ENCODE measurements around the gene DCLK2. TPM values are rescaled to one million over a fixed set of nuclear protein-coding genes. Genes with fewer than 3 reads are reported as not detected.
"Not testable (repeated sequence)": the region's sequence is repeated elsewhere in the genome, so short reads cannot be mapped to it uniquely, and the experiment has no call there.

Gene DCLK2
- total RNA-seq, 3 donors from 2014 or later: 3.0 to 11.8 (median 4.3) TPM

DNA sequence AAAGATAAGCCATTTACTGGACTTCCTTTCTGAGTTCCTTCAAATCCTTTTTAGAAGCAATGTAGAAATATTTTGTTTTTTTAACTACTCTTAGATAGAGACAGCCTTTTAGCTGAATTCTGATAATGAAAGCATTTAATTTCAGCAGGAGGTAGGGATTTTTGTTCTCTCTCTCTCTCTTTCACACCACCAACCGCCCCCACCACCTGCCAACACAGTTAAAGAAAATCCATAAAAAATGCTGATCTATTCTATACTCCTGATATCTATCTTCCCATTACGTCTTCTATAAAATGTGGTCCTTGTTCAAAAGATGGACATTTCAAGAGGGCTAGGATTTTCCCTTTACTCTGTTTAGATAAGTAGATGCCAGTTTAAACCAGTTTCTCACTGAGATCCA is 104.5 kb downstream of the DCLK2 start:
- ATAC-seq (no peak), DNase-seq (no peak)
- TF ChIP-seq, protein P1, sequence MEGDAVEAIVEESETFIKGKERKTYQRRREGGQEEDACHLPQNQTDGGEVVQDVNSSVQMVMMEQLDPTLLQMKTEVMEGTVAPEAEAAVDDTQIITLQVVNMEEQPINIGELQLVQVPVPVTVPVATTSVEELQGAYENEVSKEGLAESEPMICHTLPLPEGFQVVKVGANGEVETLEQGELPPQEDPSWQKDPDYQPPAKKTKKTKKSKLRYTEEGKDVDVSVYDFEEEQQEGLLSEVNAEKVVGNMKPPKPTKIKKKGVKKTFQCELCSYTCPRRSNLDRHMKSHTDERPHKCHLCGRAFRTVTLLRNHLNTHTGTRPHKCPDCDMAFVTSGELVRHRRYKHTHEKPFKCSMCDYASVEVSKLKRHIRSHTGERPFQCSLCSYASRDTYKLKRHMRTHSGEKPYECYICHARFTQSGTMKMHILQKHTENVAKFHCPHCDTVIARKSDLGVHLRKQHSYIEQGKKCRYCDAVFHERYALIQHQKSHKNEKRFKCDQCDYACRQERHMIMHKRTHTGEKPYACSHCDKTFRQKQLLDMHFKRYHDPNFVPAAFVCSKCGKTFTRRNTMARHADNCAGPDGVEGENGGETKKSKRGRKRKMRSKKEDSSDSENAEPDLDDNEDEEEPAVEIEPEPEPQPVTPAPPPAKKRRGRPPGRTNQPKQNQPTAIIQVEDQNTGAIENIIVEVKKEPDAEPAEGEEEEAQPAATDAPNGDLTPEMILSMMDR (IDR thresholded peaks at IDR 0.05): no peak
- Histone ChIP-seq H3K4me3 (no peak overlapping the region), H3K9me3 (no peaks in the 10 kb centered on the region), H3K36me3 (ENCODE audit: low read depth) (no peaks in the 10 kb centered on the region), H3K4me1 (ENCODE audit: low read depth) (no peaks in the 10 kb centered on the region)
- intact Hi-C loops (cut with DNase I, micrococcal nuclease): no loop called here

DNA sequence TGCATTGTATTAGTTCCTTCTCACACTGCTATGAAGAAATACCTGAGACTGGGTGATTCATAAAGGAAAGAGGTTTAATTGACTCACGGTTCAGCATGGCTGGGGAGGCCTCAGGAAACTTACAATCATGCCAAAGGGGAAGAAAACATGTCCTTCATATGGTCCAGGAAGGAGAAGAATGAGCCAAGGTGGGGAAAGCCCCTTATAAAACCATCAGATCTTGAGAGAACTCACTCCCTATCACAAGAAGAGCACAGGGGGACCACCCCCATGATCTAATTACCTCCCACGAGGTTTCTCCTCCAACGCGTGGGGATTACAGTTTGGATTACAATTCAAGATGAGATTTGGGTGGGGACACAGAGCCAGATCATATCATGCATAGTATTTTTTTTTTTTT is 106.8 kb downstream of the DCLK2 start:
- H3K9me3 ChIP-seq; ATAC-seq; intact Hi-C loops (cut with DNase I, micrococcal nuclease); H3K36me3 ChIP-seq (ENCODE audit: low read depth); DNase-seq; H3K4me1 ChIP-seq (ENCODE audit: low read depth); H3K4me3 ChIP-seq: not testable (repeated sequence)

DNA sequence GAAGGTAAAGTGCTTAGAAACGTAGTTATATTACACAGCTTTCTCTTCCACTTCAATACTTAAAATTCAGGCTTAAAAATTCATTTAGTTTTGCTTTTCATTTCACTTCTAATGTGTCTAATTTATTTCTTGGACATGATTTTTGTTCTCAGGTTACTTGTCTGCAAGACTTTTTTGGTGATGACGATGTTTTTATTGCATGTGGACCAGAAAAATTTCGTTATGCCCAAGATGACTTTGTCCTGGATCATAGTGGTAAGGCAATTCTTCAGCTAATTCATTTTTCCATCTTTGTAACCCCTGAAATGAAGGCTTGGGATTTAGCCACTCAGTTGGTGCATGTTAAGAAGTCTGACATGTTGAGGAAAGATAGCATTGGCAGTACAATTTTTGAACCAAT is 114.7 kb downstream of the DCLK2 start:
- intact Hi-C loops (cut with DNase I, micrococcal nuclease): no loop called here
- Histone ChIP-seq H3K9me3 (no peaks in the 10 kb centered on the region), H3K4me1 (ENCODE audit: low read depth) (no peaks in the 10 kb centered on the region), H3K4me3 (no peak overlapping the region), H3K36me3 (ENCODE audit: low read depth) (no peaks in the 10 kb centered on the region)
- no peak for DNase-seq
- no peak for ATAC-seq
- TF ChIP-seq, protein P1 (IDR thresholded peaks at IDR 0.05): no peak

DNA sequence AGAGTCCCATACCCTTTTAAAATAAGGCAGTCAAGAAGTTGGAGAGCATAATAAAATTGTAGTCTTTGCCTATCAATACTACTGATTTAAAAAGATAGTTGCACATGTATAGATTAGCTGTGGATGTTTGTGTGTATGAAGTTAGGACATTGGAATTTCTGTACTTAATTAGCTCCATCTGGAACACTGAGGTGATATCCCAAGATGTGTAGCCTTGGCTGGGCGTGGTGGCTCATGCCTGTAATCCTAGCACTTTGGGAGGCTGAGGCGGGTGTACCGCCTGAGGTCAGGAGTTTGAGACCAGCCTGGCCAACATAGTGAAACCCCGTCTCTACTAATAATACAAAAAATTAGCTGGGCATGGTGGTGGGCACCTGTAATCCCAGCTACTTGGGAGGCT is 119.0 kb downstream of the DCLK2 start:
- H3K36me3 ChIP-seq (ENCODE audit: low read depth); DNase-seq; ATAC-seq; H3K9me3 ChIP-seq; H3K4me3 ChIP-seq; H3K4me1 ChIP-seq (ENCODE audit: low read depth); intact Hi-C loops (cut with DNase I, micrococcal nuclease): not testable (repeated sequence)

DNA sequence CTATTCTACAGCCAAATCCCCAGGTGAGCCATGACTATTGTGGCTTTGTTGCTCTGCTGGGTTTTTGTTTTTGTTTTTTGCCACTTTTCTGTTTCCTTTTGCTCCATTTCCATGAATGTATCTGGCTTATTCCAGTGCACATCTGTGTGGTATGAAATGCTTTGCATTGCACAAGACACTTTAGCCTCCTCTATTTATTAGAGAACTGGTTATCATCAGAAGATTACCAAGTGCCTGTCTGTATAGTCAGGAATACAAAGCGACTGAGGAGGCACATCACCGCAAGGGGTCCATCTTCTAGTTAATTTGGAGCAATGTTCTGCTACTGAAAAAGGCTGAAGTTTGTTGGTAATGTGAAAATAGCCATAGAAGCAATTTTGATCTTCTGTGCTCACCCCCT is 120.8 kb downstream of the DCLK2 start:
- Histone ChIP-seq H3K4me3 (no peak overlapping the region), H3K36me3 (ENCODE audit: low read depth) (no peaks in the 10 kb centered on the region), H3K4me1 (ENCODE audit: low read depth) (no peaks in the 10 kb centered on the region), H3K9me3 (no peaks in the 10 kb centered on the region)
- DNase-seq: no peak
- no peak for ATAC-seq
- intact Hi-C loops (cut with DNase I, micrococcal nuclease): no loop called here
- TF ChIP-seq, protein P1 (IDR thresholded peaks at IDR 0.05): no peak

DNA sequence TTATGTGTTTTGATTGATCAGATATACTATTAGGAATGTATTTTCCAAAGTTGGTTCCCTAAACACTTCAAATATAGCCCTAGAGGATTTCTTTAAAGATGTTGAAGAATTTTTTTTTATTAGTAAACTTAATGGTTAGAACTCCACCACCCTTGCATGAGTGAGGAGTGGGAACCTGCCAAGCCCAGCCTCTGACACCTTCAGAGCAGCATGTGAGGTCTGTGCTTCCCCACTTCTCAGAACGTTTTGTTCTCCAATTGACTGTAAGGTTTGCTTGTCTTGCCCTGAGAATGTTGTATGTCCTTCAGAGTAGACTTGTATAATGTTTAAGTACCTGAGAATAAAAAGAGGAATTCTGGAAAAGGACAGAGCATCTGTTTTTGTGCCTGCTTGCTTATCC is 126.8 kb downstream of the DCLK2 start:
- intact Hi-C loops (cut with DNase I, micrococcal nuclease): loop anchor here in 1 of 2 donors (5.0 kb wide), 1 partner anchor 193 kb away; no protein-coding TSS in a partner anchor
- Histone ChIP-seq H3K4me1 (ENCODE audit: low read depth) (no peaks in the 10 kb centered on the region), H3K9me3 (no peaks in the 10 kb centered on the region), H3K4me3 (no peak overlapping the region), H3K36me3 (ENCODE audit: low read depth) (no peaks in the 10 kb centered on the region)
- ATAC-seq (no peak), DNase-seq (no peak)
- TF ChIP-seq, protein P1 (IDR thresholded peaks at IDR 0.05): no peak

DNA sequence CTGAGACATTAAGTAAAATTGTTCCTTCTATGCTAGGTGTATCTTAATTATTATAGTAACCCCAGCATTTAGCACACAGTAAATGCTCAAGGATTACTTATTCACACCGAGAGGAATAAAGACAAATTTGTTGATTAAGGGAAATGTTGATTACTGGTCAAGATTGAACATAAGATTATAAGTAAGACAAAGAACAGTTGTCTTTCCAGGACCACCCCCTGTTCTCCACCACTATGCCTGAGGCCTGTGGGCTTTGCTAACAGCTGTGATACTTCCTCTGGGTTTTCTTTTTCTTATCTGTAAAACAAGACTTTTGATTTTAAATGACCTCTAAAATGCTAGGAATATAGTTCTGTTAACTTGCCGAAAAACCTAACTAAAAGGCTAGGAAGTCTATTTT is 128.0 kb downstream of the DCLK2 start:
- Histone ChIP-seq H3K4me1 (ENCODE audit: low read depth) (no peaks in the 10 kb centered on the region), H3K4me3 (no peak overlapping the region), H3K36me3 (ENCODE audit: low read depth) (no peaks in the 10 kb centered on the region), H3K9me3 (no peaks in the 10 kb centered on the region)
- no peak for ATAC-seq
- intact Hi-C loops (cut with DNase I, micrococcal nuclease): loop anchor here in 1 of 2 donors (5.0 kb wide), 1 partner anchor 194 kb away; no protein-coding TSS in a partner anchor
- TF ChIP-seq, protein P1 (IDR thresholded peaks at IDR 0.05): no peak
- no peak for DNase-seq

Measured in mucosa of descending colon (tissue), 3 donors.